GM12891 (cell line): ENCODE results near the gene RAPGEF5.

Experiments
- PAX5 ChIP-seq: IDR thresholded peaks from 2 replicates; pipeline ENCODE4 v1.6.1; 2011; ENCODE audit warnings: low read length, moderate library complexity, mild to moderate bottlenecking; ENCODE audit not compliant: insufficient read depth, severe bottlenecking
- POLR2A ChIP-seq: IDR thresholded peaks from 2 replicates; pipeline ENCODE4 v1.6.1; 2011; ENCODE audit warnings: low read depth, low read length, control low read depth
- POLR2AphosphoS5 ChIP-seq: IDR thresholded peaks from 2 replicates; pipeline ENCODE4 v1.6.1; 2011; ENCODE audit warnings: low read depth, low read length, control low read depth
- POU2F2 ChIP-seq: IDR thresholded peaks from 2 replicates; pipeline ENCODE4 v1.6.1; 2011; ENCODE audit warnings: low read depth, mild to moderate bottlenecking, control low read depth, low read length, moderate library complexity
- SPI1 ChIP-seq: IDR thresholded peaks from 2 replicates; pipeline ENCODE4 v1.6.1; 2011; ENCODE audit warnings: low read depth, low read length, control low read depth
- TAF1 ChIP-seq: IDR thresholded peaks from 2 replicates; pipeline ENCODE4 v1.6.1; 2011; ENCODE audit warnings: low read depth, low read length, control low read depth

DNA sequence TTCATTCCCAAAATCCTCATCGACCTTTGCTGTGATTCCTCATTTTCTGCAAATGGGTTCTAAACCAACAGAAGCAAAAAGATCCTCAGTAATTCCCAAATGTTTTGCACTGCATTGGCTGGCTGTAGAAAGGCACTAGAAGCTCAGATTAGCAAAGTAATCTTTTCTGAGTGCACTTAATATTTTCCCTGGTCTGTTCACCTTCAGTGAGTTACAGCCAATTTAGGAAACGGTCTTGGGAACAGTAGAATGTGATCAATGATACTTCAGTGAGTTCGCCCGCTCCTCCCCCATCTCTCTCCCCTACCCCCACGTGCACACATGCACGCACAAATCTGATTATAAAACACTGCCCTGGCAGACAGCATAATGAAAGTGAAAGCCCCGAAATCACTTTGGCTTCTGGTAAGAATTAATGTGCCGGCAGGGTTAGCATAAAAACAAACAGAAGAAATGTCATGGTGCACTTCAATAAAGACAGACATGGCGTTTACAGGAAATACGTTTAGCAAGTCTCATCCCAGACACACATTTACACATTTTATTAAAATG is 209.9 kb downstream of the RAPGEF5 start:
- TF ChIP-seq POLR2AphosphoS5 (no peak), POLR2A (no peak), SPI1 (no peak), TAF1 (no peak), POU2F2 (no peak), PAX5 (no peak)
